MV-4-11 (cell line): ENCODE results near the gene RAP1GAP.

Source experiments
- DNase-seq: peaks from one replicate; lab custom pipeline; 2025; lab: John Stamatoyannopoulos, UW

Gene RAP1GAP

DNA sequence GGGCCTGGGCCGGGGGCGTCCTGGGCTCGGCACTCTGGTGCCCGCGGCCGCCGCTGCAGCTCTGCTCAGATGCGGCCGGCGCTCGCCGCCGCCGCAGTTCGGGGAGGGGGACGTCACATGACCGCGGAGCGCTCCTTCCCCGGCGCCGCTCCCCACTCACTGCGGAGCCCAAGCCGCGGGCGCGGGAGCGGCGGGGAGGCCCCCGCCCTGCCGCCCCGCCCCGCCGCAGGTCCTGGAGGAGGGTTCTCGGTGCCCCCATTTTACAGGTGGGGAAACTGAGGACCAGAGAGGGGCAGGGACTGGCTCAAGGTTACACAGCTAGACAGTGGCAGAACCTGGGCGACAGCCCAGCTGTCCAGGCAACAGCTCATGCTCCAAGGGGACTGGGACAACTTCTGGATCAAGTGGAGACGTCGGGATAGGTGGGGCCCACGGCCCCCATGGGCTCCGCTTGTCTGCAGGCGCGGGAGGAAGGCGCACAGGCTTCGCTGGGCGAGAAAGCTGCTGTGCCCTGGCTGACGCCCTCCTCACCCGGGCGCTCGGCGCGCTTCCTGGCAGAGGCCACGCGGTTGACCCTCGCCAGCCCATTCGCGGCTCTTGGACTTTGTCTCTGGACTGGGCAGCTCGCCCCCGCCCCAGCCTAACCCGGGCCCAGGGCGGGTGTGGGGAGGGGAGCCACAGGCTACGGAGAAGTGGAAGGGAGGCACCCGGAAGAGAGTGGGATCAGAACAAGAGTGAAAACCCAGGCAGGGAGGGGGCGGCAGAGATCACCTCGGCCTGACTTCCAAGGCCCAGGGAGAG, at the start of gene RAP1GAP:
TSS of gene RAP1GAP (minus strand) at position 100 of the 801 bp plus-strand sequence. CDS start 49,325 bp downstream, outside the sequence.
- DNase-seq: peak; percentile 24

DNA sequence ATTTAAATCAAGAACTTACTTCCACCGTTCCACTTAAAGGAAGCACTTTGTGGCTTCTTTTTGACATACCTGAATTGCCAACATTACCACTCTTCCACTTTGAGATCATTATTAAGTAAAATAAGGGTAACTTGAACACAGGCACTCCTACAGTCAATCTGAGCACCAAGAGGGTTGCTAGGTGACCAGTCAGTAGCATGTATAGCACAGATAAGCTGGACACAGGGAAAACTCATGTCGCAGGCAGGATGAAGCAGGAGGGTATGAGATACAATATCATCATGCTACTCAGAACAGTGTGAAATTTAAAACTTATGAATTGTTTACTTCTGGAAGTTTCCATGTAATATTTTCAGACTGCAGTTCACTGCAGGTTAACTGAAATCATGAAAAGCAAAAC, 47.0 kb upstream of the RAP1GAP start:
- DNase-seq: no peak

DNA sequence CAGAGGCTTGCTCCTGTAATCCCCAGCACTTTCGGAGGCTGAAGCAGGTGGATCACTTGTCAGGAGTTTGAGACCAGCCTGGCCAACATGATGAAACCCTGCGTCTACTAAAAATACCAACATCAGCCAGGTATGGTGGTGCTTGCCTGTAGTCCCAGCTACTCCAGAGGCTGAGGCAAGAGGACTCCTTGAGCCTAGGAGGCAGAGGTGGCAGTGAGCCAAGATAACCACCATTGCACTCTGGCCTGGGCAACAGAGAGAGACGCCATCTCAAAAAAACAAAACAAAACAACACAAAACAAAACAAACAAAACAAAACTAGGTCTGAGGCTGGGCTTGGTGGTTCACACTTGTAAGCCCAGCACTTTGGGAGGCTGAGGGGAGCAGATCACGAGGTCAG, 38.7 kb upstream of the RAP1GAP start:
- DNase-seq: no peak

DNA sequence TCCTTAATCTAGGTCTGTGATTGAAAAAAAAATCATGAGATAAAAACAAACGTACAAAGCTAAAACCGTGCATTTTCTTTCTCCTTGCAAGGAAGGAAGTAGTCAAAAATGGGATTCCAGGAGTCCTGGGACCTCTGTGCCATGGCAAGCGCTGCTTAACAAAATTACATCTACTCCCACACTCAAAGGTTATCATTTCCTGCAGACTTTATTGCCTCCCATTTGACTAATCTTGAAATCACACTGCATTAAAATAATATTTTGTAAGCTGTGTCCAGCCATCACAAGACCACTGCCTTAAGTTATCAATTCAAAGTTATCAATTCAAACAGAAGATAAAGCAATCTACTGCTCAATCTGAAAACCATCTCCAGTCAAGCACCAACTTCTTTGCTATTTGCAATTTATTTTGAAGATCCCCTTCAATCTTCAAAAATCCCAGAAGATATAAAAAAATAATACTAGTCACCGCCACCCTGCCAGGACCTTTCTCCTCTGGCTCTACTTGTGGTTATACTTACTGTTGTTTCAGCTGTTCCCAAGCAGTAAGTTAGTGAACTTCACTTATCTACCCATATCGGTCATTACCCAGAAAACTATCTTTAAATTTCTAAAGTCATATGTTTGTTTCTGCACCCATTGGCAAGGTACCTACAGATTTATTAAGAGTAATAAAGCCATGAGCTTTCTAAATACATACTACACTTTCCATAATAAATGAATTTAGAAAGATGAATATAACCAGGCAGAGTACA, 38.1 kb upstream of the RAP1GAP start:
- DNase-seq: no peak

DNA sequence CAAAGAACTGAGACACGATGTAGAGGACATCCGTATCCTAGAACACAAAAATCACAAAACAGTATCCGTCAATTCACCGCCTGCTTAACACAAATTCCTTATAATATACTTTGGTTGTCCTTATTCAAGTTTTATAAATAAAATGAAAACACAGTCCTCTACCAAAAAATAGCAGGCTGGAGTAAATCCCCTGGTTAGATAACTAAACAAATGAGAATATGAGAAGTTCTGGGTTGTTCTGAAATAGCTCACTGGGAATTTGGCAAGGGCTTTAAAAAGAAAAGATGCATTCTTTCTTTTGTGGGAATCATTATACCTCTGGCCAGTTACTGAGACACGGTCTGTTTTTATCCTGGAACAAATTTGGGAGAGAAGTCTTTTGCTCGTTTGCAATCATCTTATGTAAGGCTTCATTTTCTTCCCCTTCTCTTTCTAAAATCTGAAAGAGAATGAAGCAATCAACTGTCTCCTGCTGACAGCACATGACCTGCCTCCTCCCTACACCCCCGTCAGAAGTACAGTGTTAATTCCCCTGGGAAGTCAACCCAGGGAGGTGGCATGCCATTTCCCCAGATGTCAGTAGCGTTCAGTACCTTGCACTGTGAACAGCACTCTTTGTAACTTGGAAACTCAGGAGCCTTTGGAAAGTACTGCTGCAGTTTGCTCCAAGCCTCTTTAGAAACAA, 37.1 kb upstream of the RAP1GAP start:
- DNase-seq: peak; percentile 72

DNA sequence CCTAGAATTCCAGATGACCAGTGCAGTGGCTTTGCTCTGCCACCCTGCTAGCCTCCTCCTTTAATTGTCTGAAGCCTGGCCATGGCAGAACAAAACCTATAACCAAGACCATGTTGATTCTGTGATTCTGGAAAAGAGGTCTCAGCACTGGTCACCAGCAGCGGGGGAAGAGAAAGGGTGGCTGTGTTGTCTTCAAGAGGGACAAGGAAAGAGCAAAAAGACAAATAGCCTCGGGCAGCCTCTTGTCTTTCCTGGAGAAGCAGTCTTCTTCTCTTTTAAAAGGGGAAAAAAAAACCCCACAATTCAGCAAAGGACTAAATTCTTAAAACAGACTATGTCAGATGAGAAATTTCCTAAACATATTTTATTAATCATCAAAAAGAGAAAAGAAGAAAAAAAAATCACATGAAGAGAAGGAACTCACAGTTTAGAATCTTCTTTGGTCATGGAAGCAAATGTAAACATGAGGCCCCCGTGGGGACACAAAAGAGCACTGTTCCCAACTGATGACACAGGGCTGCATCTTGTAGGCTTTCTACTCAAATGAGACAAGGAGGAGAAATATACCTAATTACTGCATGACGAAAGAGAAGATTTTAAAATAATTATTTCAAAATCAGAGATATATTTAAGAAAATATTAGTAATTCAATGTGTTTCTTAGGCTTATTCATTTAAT, 36.3 kb upstream of the RAP1GAP start:
- DNase-seq: no peak

DNA sequence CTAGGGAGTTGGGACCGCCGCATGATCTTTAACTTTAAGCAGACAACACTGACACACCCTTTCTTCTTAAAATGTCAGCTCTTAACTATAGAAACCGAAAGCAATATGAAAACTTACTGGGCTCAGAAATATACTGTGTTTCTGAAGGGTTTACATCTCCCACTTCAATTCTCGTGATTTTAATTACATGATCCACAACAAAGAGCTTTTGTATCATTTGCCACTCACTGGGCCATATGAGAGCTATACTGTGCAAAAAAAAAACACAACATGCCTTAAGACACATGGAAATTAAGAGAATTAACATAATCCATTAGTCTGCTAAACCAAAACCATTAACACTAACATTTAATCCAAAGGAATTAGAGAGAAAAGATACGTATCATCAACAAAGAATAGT, 35.0 kb upstream of the RAP1GAP start:
- no peak for DNase-seq

DNA sequence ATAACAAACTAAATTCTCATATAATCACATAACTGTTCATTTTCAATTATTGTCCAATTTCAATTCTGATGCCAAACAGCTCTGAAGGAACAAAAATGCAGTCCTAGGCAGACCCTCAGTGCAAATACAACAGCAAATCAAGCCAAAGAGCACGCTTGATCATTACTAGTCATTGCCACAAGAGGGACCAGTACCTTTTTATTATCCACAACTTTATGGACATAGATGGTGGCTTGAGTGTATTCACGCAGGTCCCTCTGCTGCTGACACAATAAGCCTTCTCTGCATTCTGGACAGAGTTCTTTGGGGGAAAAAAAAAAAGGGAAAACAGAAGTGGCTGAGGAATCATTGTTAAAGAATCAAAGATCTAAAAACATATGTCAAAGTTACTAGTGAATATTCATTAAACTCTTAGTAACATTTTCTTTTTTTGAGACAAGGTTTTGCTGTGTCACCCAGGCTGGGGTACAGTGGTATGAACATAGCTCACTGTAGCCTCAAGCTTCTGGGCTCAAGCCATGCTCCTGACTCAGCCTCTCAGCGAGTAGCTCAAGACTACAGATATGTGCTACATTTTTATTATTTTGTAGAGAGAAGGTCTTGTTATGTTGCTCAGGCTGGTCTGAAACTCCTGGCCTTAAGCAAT, 34.3 kb upstream of the RAP1GAP start:
- peak; percentile 23 for DNase-seq

DNA sequence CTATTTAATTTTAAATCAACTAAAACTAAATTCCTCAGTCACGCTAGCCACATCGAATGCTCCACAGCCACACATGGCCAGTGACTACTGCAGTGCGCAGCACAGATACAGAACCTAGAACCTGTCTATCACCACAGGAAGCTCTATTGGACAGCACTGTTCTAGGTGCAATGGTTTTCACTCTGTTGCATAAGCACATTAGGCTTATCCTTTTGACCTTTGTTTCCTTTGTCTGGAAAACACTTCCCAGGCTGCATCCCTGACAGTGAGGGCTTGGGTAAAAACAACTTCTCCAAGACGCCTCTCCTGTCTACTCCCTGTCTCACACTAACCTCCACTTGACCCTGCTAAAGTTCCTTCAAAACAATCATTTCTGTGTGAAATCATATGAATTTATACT, 33.6 kb upstream of the RAP1GAP start:
- DNase-seq: no peak

DNA sequence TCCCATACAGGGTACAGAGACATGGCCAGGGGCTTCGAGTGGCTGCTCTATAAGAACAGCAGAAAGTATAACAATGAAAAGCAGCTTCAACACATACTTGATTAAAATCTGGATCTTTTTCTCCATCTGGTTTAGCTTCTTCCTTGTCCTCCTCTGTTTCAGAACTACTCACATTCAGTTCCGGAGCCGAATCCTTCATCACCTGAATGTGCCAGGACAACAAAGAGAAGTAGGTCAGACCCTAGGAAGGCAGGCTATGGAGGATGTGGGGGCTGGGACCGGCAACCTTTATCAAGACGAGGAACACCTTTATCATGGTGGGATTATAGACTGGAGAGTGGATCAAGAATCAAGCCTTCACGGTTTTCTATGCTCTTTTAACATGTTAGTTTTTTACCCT, 32.2 kb upstream of the RAP1GAP start:
- DNase-seq: no peak

DNA sequence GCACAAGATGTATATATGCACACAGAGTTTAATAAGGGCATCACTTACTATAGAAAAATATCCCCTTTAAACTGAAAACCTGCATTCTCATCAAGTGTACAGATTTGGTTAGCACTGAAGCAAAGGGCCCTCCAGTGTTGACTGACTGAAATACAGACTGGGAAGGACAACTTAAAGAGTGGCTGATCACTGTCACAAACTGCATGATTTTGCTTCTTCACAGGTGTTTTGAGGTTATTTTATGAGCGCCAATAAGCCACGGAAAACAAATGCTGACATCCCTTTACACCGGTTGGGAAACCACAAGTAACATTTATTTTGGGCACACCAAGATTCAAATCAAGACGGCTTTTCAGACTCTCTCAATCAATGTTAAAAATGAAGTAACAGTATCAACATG, 30.9 kb upstream of the RAP1GAP start:
- DNase-seq: no peak

DNA sequence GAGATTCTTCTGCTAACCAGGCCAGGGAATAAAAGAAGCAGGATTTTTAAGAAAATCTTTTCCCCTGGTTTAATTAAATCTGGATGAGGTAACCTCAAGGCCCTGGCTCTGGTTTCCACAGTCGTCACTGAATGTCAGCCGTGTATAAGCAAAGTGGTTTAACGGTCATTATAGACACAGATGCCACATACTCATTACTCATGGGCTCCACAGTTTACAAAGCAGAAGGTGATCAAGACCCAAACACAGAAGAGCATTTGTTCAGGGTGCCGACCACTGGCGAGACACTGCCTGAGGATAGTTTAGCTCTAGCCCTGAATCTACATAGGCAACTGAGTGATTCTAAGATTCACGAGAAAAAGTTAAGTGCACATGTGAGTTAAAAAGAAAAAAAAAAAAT, 27.8 kb upstream of the RAP1GAP start:
- peak; percentile 84 for DNase-seq

DNA sequence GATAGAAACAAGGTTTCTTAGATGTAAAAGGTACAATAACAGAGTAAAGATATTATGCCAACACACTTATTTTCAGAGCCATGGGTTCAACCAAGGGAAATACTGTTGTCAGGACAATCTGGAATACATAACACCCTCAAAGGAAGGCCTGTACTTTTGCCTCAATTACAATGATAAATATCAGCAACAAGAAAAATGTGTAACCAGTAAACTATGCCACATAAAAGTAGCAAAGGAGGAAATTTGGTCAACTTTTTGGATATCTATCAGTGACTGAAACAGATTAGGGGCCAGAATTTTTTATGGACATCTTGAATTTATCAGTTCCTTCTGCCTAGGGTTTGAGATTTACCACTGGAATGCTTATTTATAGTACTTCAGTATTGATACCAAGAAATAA, 24.6 kb upstream of the RAP1GAP start:
- no peak for DNase-seq

DNA sequence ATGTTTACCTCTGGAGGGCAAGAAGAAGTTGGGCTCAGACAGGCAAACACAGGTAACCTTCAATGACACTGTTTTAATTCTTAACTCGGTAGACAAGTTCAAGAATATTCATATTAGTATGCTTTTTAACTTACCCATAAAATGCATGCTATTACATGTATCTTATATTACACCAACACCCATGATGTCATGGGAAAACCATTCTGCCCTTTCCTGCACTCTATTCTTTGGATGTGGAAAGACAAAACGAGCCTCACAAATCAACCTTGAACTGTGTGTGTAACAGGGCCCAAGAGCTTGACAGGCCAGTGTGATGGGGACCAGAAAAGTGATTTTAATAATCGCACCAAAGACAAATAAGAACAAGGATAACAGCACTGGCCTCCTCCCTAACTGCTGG, 22.6 kb upstream of the RAP1GAP start:
- DNase-seq: no peak

DNA sequence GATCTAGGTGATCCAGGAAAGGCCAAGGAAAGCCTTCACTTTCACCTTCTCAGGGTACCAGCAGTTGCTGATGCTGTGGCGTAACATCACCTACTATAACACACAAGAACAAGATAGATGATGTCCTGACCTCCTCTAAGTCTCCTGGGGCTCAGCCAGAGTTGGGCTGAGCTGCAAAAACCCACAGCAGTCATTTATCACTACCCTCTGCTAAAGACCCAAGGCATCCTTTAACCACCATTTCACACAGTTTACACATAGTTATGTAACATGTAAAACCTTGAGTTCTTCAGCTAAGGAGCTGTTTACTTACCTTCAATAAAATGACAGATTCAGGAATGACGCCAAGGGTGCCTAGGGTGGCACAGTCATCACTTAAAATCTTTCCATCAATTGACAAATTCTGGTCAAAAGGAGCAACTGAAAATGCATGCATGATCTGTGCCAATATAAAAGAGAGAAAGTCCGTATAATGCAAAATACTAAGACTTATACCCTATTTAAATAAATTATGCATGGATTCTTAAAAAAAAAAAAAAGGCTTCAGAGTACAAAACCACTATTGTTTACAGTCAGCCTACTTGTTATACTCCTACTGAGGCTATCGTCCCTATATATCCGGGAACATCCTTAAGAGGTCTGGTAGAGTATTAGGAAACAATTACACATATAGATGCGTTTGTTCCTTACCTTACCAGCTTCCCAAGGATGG, 20.7 kb upstream of the RAP1GAP start:
- no peak for DNase-seq

DNA sequence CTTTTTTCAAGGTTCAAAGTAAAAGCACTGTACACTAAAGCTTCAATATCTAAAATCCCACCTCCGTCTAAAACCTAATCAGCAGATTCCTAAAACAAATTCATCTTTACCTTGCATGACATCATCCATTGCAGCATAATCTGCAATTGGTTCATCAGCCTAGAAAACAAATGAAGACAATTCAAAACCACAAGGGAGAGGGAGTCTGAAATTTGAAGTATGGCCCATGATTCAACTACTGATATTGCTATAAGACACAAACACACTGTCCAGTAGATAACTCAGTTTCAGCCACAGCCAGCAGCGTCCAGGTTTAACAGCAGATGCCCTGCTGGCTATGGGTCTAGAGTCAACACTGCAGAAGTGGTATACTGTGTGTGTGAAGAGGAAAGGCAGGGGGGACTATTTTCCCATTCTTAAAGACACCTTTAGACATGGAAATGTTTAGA, 17.9 kb upstream of the RAP1GAP start:
- DNase-seq: no peak

DNA sequence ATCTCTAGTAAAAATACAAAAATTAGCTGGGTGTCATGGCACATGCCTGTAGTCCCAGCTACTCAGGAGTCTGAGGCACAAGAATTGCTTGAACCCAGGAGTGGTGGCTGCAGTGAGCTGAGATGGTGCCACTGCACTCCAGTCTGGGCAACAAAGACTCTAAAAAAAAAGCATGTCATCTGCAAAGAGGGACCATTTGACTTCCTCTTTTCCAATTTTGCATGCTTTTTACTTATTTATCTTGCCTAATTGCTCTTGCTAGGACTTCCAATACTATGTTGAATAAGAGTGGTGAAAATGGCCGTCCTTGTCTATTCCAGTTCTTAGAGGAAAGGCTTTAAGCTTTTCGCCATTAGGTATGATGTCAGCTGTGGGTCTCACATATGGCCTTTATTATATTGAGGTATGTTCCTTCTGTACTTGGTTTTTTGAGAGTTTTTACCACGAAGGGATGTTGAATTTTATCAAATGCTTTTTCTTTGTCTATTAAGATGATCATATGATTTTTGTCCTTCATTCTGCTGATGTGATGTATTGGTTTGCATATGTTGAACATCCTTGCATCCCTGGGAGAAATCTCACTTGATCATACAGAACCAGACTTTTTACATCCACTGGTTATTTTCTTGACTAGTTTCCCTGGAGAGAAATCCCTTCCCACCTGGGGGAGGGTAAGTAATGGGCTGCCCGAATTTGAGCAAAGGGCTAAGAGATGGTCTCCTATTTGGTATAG, 17.0 kb upstream of the RAP1GAP start:
- DNase-seq: peak; percentile 53

DNA sequence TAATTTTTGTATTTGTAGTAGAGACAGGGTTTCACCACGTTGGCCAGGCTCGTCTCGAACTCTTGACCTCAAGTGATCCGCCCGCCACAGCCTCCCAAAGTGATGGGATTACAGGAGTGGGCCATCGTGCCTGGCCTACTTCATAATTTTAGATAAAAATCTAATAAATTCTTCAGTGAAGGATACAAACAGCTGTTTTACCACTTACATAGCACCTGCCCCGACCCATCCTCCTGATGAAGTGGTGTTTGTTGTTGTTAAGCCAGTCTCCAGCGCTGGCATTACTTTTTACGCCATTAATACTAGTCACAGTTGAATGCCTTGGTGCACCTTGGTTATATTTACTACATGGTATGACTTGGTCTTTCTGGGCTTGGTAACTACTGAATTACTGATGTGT, 12.3 kb upstream of the RAP1GAP start:
- DNase-seq: no peak

DNA sequence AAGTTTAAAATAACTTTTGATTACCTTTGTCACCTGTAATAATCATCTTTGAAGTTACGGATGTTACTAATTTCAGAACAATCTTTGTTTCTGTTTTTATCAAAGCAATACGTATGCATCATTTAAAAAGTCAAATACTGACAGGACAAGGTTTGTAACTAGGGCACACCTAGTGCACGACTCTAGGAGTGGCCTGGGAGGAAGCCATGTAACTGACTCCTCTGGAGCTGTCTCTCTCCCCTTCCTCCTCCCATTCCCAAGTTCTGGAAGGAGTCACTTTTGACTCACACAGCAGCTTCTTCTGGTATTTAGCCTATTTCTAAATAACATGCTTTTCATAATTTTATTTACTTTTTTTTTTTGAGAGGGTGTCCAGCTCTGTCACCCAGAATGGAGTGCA, 11.8 kb upstream of the RAP1GAP start:
- no peak for DNase-seq

DNA sequence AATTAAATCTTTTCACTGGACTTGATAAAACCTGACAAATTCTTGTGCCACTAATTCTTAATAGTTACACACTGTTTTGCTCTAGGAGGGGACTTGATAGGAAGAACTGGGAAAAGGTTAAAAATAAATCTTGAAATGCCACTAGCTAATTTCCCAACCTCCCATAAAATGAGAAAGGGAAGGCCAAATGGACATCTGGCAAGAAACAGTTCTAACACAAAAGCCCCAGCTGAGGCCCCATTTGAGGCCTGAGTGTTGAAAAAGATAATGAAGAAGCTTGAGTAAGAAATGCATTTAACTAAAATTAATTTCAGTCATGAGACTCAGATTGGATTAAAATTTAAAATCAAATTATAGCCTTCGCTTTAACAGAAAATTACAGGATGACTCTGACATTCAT, 11.2 kb upstream of the RAP1GAP start:
- no peak for DNase-seq
